ENCODE data around the gene CELF2. TPM values are rescaled to one million over a fixed set of nuclear protein-coding genes. Genes with fewer than 3 reads are reported as not detected.
A peak's percentile ranks its signal among the peaks of the same experiment; 100 is the strongest.

The CELF2 gene
- total and polyA plus RNA-seq, 9 of the 15 experiments (the other 6 are each of a cell fraction or from before 2014, with no cell fraction given) = 4.0 to 20.3 (median 11.1) TPM

DNA sequence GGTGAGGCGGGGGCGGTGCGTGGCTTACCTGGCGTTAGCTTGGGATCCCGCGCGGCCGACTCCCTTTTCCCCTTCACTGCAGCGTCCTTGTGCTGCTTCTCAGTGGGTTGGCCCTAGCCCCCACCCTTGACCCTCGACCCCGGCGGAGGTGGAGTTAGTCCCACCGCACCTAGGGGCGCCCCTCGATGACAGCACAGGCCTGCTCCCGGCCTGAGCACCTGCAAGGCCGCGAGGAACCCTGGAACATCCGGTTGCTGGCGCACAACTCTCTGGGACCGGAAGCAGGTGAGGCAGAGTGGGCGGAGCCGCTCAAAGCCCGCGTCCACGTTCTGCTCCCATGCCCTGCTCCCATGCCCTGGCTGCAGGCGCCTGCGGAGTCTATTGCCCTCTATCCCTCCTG is 326.9 kb downstream of the CELF2 start:
- Histone ChIP-seq H4K20me1 (replicated peaks; ENCODE audit: control insufficient read depth, insufficient read depth, low read length) (no peaks in the 10 kb centered on the region), H3K9me1 (ENCODE audit: control insufficient read depth, insufficient read depth, low read length) (no peaks in the 10 kb centered on the region), H3K4me2 (ENCODE audit: insufficient read depth, low read length) (no peak overlapping the region; the same call in 1 of the 2 replicates), H3K27ac (ENCODE audit: extremely low read depth, low read depth, low read length) (no peak overlapping the region), H3K9ac (ENCODE audit: insufficient read depth in 1 of 2, low read depth in 2 of 2, low read length in 2 of 2) (peak overlapping the region in 1 of 2 experiments; percentile 13; a peak in 1 of 4 replicates), H2AFZ (ENCODE audit: low read depth, low read length) (peak overlapping the region; percentile 33), H3K27me3 (ENCODE audit: control insufficient read depth in 2 of 2, insufficient read depth in 2 of 2, low read length in 2 of 2) (peaks cover 20 to 42% of the 10 kb centered on the region in 2 experiments; a peak in 4 of 5 replicates), H3K36me3 (ENCODE audit: control insufficient read depth, insufficient read depth, low read length) (no peaks in the 10 kb centered on the region), H3K4me3 (no peak overlapping the region), H3K4me1 (replicated peaks in 1 of 2; ENCODE audit: control insufficient read depth in 2 of 2, insufficient read depth in 2 of 2, low read length in 2 of 2) (peaks cover 0 to 11% of the 10 kb centered on the region in 2 experiments; a peak in 2 of 5 replicates), H3K79me2 (ENCODE audit: control insufficient read depth, insufficient read depth, low read length) (no peaks in the 10 kb centered on the region), H3K9me3 (replicated peaks; ENCODE audit: control insufficient read depth, insufficient read depth, low read depth, low read length) (no peaks in the 10 kb centered on the region)
- no peak; the same call in 2 of the 3 replicates for ATAC-seq
- ChIA-PET POLR2A (no interaction called here), CTCF (ENCODE audit: low intra/inter-chr PET ratio) (no interaction called here)
- 39% methylated on average over 14 of the region's 28 CpGs for WGBS (ENCODE audit: insufficient coverage, low coverage, missing lambda C conversion rate)
- intact Hi-C loops (cut with micrococcal nuclease) = no loop called here
- no peak for DNase-seq (ENCODE audit: extremely low read depth in 1 of 4, low spot score in 3 of 4)
- in situ Hi-C loops (cut with MboI) = no loop called here
- BruUV-seq (replicated peaks) = no TSS peak
- FAIRE-seq = no peak
- peak; percentile 66 for TF ChIP-seq GABPA (tag; conservative IDR thresholded peaks at IDR 0.05; ENCODE audit: low read depth)
- TF ChIP-seq, protein P1, sequence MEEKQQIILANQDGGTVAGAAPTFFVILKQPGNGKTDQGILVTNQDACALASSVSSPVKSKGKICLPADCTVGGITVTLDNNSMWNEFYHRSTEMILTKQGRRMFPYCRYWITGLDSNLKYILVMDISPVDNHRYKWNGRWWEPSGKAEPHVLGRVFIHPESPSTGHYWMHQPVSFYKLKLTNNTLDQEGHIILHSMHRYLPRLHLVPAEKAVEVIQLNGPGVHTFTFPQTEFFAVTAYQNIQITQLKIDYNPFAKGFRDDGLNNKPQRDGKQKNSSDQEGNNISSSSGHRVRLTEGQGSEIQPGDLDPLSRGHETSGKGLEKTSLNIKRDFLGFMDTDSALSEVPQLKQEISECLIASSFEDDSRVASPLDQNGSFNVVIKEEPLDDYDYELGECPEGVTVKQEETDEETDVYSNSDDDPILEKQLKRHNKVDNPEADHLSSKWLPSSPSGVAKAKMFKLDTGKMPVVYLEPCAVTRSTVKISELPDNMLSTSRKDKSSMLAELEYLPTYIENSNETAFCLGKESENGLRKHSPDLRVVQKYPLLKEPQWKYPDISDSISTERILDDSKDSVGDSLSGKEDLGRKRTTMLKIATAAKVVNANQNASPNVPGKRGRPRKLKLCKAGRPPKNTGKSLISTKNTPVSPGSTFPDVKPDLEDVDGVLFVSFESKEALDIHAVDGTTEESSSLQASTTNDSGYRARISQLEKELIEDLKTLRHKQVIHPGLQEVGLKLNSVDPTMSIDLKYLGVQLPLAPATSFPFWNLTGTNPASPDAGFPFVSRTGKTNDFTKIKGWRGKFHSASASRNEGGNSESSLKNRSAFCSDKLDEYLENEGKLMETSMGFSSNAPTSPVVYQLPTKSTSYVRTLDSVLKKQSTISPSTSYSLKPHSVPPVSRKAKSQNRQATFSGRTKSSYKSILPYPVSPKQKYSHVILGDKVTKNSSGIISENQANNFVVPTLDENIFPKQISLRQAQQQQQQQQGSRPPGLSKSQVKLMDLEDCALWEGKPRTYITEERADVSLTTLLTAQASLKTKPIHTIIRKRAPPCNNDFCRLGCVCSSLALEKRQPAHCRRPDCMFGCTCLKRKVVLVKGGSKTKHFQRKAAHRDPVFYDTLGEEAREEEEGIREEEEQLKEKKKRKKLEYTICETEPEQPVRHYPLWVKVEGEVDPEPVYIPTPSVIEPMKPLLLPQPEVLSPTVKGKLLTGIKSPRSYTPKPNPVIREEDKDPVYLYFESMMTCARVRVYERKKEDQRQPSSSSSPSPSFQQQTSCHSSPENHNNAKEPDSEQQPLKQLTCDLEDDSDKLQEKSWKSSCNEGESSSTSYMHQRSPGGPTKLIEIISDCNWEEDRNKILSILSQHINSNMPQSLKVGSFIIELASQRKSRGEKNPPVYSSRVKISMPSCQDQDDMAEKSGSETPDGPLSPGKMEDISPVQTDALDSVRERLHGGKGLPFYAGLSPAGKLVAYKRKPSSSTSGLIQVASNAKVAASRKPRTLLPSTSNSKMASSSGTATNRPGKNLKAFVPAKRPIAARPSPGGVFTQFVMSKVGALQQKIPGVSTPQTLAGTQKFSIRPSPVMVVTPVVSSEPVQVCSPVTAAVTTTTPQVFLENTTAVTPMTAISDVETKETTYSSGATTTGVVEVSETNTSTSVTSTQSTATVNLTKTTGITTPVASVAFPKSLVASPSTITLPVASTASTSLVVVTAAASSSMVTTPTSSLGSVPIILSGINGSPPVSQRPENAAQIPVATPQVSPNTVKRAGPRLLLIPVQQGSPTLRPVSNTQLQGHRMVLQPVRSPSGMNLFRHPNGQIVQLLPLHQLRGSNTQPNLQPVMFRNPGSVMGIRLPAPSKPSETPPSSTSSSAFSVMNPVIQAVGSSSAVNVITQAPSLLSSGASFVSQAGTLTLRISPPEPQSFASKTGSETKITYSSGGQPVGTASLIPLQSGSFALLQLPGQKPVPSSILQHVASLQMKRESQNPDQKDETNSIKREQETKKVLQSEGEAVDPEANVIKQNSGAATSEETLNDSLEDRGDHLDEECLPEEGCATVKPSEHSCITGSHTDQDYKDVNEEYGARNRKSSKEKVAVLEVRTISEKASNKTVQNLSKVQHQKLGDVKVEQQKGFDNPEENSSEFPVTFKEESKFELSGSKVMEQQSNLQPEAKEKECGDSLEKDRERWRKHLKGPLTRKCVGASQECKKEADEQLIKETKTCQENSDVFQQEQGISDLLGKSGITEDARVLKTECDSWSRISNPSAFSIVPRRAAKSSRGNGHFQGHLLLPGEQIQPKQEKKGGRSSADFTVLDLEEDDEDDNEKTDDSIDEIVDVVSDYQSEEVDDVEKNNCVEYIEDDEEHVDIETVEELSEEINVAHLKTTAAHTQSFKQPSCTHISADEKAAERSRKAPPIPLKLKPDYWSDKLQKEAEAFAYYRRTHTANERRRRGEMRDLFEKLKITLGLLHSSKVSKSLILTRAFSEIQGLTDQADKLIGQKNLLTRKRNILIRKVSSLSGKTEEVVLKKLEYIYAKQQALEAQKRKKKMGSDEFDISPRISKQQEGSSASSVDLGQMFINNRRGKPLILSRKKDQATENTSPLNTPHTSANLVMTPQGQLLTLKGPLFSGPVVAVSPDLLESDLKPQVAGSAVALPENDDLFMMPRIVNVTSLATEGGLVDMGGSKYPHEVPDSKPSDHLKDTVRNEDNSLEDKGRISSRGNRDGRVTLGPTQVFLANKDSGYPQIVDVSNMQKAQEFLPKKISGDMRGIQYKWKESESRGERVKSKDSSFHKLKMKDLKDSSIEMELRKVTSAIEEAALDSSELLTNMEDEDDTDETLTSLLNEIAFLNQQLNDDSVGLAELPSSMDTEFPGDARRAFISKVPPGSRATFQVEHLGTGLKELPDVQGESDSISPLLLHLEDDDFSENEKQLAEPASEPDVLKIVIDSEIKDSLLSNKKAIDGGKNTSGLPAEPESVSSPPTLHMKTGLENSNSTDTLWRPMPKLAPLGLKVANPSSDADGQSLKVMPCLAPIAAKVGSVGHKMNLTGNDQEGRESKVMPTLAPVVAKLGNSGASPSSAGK (IDR thresholded peaks at IDR 0.05) = peak; percentile 30; the same call in 1 of the 2 replicates

Measured in K562 (cell line).